ENCODE data around the gene HADHB.
A peak's percentile ranks its signal among the peaks of the same experiment; 100 is the strongest.
"Not testable (repeated sequence)": the region's sequence is repeated elsewhere in the genome, so short reads cannot be mapped to it uniquely, and the experiment has no call there.

HADHB gene

GRCh38 chr2:26298286-26298637 is 53.5 kb downstream of the HADHB start:
- DNase-seq: no peak

- DNase-seq: peak in 2 of 5 experiments; percentile 3 to 23
Observed at GRCh38 chr2:26298638-26299393, 54.1 kb downstream of the HADHB start.

GRCh38 chr2:26299471-26300101 is 54.8 kb downstream of the HADHB start:
- DNase-seq: peak in 2 of 5 experiments; percentile 4 to 51

GRCh38 chr2:26300234-26300925 is 55.6 kb downstream of the HADHB start:
- DNase-seq: peak in 1 of 5 experiments; percentile 23

- no peak for DNase-seq
Observed at GRCh38 chr2:26302846-26303245, 58.1 kb downstream of the HADHB start.

GRCh38 chr2:26305094-26305493 is 60.4 kb downstream of the HADHB start:
- not testable (repeated sequence) for DNase-seq

GRCh38 chr2:26305540-26305939 is 60.8 kb downstream of the HADHB start:
- no peak for DNase-seq

GRCh38 chr2:26309921-26310320 is 65.2 kb downstream of the HADHB start:
- DNase-seq: no peak

- DNase-seq: no peak
Observed at GRCh38 chr2:26312471-26312870, 67.7 kb downstream of the HADHB start.

- no peak for DNase-seq
Observed at GRCh38 chr2:26313446-26313845, 68.7 kb downstream of the HADHB start.

GRCh38 chr2:26314243-26314642 is 69.5 kb downstream of the HADHB start:
- no peak for DNase-seq

- no peak for DNase-seq
Observed at GRCh38 chr2:26316041-26316440, 71.3 kb downstream of the HADHB start.

GRCh38 chr2:26316845-26317244 is 72.1 kb downstream of the HADHB start:
- no peak for DNase-seq

GRCh38 chr2:26317377-26318105 is 72.8 kb downstream of the HADHB start:
- DNase-seq: no peak

- DNase-seq: no peak
Observed at GRCh38 chr2:26318950-26319349, 74.2 kb downstream of the HADHB start.

GRCh38 chr2:26324479-26324878 is 79.7 kb downstream of the HADHB start:
- DNase-seq: not testable (repeated sequence)

GRCh38 chr2:26324903-26325302 is 80.2 kb downstream of the HADHB start:
- no peak for DNase-seq

- DNase-seq: no peak
Observed at GRCh38 chr2:26325851-26326250, 81.1 kb downstream of the HADHB start.

- DNase-seq: peak in 1 of 5 experiments; percentile 24
Observed at GRCh38 chr2:26326514-26326913, 81.8 kb downstream of the HADHB start.

- DNase-seq: peak in 1 of 5 experiments; percentile 18
Observed at GRCh38 chr2:26327291-26328272, 82.8 kb downstream of the HADHB start.

GRCh38 chr2:26329083-26329482 is 84.3 kb downstream of the HADHB start:
- DNase-seq: not testable (repeated sequence)

- DNase-seq: peak; percentile 41 to 85 (median 65)
Observed at GRCh38 chr2:26330114-26330549, 85.4 kb downstream of the HADHB start.
